Measurements from ENCODE around the gene MYLIP. TPM values are rescaled to one million over a fixed set of nuclear protein-coding genes. Genes with fewer than 3 reads are reported as not detected.

The MYLIP gene
- total and polyA plus RNA-seq, 4 donors: 35.1 to 57.6 (median 50.6) TPM

DNA sequence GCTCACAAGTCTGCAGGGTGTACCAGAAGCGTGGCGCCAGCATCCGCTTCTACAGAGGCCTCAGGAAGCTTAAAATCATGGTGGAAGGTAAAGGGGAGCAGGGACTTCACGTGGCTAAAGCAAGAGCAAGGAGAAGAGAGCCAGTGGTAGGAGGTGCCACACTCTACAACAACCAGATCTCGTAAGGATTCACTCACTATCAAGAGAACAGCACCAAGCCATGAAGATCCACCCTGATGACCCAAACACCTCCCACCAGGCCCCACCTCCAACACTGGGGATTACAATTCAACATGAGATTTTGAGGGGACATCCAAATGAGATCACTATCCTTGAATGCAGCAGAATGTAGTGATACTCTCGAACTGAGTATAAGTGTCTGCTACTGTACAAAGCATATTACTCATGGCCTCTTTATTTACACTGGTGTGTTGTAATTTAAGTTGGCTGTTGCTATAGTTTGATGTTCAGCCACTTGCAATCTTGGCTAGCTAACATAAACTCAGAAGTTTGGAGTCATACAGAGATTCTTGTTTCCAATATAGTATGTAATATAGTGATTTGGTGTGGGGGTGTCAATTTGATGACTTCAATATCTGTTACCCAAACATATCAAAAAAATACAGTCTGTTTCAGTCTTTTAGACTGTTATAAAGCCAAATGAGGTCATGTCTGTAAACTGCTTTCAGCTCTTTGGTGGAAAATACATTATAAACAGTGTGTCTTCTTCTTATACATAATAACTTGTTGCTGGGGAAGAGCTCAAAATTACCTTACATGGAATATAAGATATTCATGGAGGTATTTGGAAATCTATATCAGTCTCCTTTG lies 39.4 kb upstream of the MYLIP start:
- intact Hi-C loops (cut with DNase I): no loop called here
- Histone ChIP-seq H3K9me3 (ENCODE audit: control insufficient read depth, low read length) (no peaks in the 10 kb centered on the region), H3K27me3 (ENCODE audit: control insufficient read depth in 1 of 2, insufficient read depth in 2 of 2, low read length in 1 of 2) (no peaks in the 10 kb centered on the region), H3K4me3 (ENCODE audit: low read length in 2 of 2) (no peak overlapping the region), H3K27ac (ENCODE audit: low read depth in 1 of 2, low read length in 2 of 2) (no peak overlapping the region), H3K4me1 (ENCODE audit: control insufficient read depth in 1 of 2, insufficient read depth in 2 of 2, low read length in 2 of 2) (peaks cover 0 to 2% of the 10 kb centered on the region in 2 donors), H3K36me3 (ENCODE audit: control insufficient read depth in 1 of 2, insufficient read depth in 2 of 2, low read length in 1 of 2) (no peaks in the 10 kb centered on the region)
- 79 to 85% methylated on average over 6 of the region's 6 CpGs for WGBS, 2 donors
- DNase-seq: no peak
- ATAC-seq (ENCODE audit: low FRiP score): no peak

DNA sequence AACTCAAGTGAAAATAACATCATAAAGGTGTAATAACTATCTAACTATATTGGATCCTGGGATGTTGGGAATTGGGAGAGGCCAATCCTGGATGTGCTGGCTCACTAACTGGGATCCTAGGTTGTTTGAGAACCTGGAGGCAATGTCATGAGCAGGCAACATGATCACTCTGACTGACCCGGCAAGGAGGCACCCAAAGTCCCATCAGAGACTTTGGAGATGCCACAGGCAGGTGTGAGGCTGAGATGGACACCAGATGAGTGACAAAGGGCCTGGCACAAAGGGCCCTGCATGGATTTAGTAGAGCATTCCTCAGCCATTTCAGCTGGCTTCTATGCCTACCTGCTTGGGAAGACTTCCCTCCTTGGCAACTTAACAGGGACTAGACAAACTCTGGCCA lies 38.4 kb upstream of the MYLIP start:
- Histone ChIP-seq H3K4me1 (ENCODE audit: control insufficient read depth in 1 of 2, insufficient read depth in 2 of 2, low read length in 2 of 2) (peaks cover 0 to 2% of the 10 kb centered on the region in 2 donors), H3K27ac (ENCODE audit: low read depth in 1 of 2, low read length in 2 of 2) (no peak overlapping the region), H3K9me3 (ENCODE audit: control insufficient read depth, low read length) (no peaks in the 10 kb centered on the region), H3K36me3 (ENCODE audit: control insufficient read depth in 1 of 2, insufficient read depth in 2 of 2, low read length in 1 of 2) (no peaks in the 10 kb centered on the region), H3K4me3 (ENCODE audit: low read length in 2 of 2) (no peak overlapping the region), H3K27me3 (ENCODE audit: control insufficient read depth in 1 of 2, insufficient read depth in 2 of 2, low read length in 1 of 2) (no peaks in the 10 kb centered on the region)
- intact Hi-C loops (cut with DNase I): no loop called here
- 98 to 100% methylated on average over 1 of the region's 1 CpG for WGBS, 2 donors
- DNase-seq (no peak), ATAC-seq (ENCODE audit: low FRiP score) (no peak)

DNA sequence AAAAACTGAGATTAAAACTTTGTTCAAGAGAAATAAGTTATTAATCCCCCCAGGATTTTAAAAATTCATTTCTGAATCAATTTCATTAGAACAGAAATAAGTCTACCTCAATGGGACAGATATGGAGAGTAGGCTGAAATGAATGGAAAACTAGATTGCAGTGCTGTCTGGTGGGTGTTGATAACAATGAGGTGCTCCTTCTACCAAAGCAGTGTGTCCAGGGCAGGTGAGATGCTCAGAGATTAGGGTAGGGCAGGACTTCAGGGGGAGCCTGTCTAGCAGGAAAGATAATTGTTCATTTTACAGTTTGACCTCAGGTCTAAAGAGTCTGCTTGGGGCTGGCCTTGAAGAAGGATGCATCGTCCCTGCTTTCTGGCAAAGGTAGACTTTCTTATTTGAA lies 38.0 kb upstream of the MYLIP start:
- Histone ChIP-seq H3K9me3 (ENCODE audit: control insufficient read depth, low read length) (no peaks in the 10 kb centered on the region), H3K36me3 (ENCODE audit: control insufficient read depth in 1 of 2, insufficient read depth in 2 of 2, low read length in 1 of 2) (no peaks in the 10 kb centered on the region), H3K4me3 (ENCODE audit: low read length in 2 of 2) (no peak overlapping the region), H3K27me3 (ENCODE audit: control insufficient read depth in 1 of 2, insufficient read depth in 2 of 2, low read length in 1 of 2) (no peaks in the 10 kb centered on the region), H3K27ac (ENCODE audit: low read depth in 1 of 2, low read length in 2 of 2) (no peak overlapping the region), H3K4me1 (ENCODE audit: control insufficient read depth in 1 of 2, insufficient read depth in 2 of 2, low read length in 2 of 2) (peaks cover 0 to 2% of the 10 kb centered on the region in 2 donors)
- DNase-seq (no peak), ATAC-seq (ENCODE audit: low FRiP score) (no peak)
- WGBS, 2 donors: 95 to 96% methylated on average over 1 of the region's 1 CpG
- intact Hi-C loops (cut with DNase I): no loop called here

DNA sequence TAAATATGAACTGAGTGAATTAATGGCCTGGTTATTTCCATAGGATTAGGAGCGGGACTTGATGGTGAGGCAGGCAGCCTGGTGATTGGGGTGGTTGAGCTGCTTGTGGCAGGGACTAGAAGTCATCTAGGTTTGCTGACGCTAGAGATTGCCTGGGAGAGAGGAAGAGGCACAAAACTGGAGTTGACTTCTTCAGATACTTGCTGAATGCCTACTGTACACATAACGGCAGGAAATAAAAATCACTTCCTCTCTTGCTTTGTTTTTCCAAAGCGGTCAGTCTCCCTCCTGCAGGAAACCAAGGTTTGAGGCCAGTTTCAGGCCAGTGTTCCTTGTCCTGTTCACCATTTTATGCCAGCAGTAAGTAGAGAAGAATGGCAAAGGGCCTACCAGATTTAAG lies 36.7 kb upstream of the MYLIP start:
- Histone ChIP-seq H3K27me3 (ENCODE audit: control insufficient read depth in 1 of 2, insufficient read depth in 2 of 2, low read length in 1 of 2) (no peaks in the 10 kb centered on the region), H3K27ac (ENCODE audit: low read depth in 1 of 2, low read length in 2 of 2) (no peak overlapping the region), H3K4me1 (ENCODE audit: control insufficient read depth in 1 of 2, insufficient read depth in 2 of 2, low read length in 2 of 2) (peaks cover 0 to 2% of the 10 kb centered on the region in 2 donors), H3K9me3 (ENCODE audit: control insufficient read depth, low read length) (no peaks in the 10 kb centered on the region), H3K36me3 (ENCODE audit: control insufficient read depth in 1 of 2, insufficient read depth in 2 of 2, low read length in 1 of 2) (no peaks in the 10 kb centered on the region), H3K4me3 (ENCODE audit: low read length in 2 of 2) (no peak overlapping the region)
- intact Hi-C loops (cut with DNase I): no loop called here
- ATAC-seq (ENCODE audit: low FRiP score): no peak
- WGBS, 2 donors: 91% methylated on average over 4 of the region's 4 CpGs
- DNase-seq: no peak

DNA sequence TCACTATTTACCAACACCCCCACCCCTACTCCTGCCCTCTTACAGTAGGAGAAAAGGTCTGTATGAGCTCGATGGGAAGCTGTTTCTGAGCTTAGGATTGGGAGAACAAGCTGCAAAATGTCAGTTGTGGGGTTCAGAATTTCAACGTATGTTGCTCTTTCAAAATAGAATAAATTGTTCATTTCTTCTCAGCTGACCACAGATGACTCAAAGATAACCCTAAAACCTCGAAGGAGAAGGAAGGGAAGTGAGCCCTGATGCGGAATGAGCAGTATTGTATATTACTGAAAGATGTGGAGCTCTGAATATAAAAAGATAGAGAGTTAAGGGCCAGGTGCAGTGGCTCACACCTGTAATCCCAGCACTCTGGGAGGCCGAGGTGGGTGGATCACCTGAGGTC lies 35.9 kb upstream of the MYLIP start:
- intact Hi-C loops (cut with DNase I): no loop called here
- H3K27ac ChIP-seq (ENCODE audit: low read depth in 1 of 2, low read length in 2 of 2): no peak overlapping the region
- H3K4me3 ChIP-seq (ENCODE audit: low read length in 2 of 2): no peak overlapping the region
- peaks cover 0 to 2% of the 10 kb centered on the region in 2 donors for H3K4me1 ChIP-seq (ENCODE audit: control insufficient read depth in 1 of 2, insufficient read depth in 2 of 2, low read length in 2 of 2)
- ATAC-seq (ENCODE audit: low FRiP score) (no peak), DNase-seq (no peak)
- WGBS, 2 donors: 88% methylated on average over 5 of the region's 5 CpGs
- H3K27me3 ChIP-seq (ENCODE audit: control insufficient read depth in 1 of 2, insufficient read depth in 2 of 2, low read length in 1 of 2): no peaks in the 10 kb centered on the region
- H3K36me3 ChIP-seq (ENCODE audit: control insufficient read depth in 1 of 2, insufficient read depth in 2 of 2, low read length in 1 of 2): no peaks in the 10 kb centered on the region
- no peaks in the 10 kb centered on the region for H3K9me3 ChIP-seq (ENCODE audit: control insufficient read depth, low read length)

DNA sequence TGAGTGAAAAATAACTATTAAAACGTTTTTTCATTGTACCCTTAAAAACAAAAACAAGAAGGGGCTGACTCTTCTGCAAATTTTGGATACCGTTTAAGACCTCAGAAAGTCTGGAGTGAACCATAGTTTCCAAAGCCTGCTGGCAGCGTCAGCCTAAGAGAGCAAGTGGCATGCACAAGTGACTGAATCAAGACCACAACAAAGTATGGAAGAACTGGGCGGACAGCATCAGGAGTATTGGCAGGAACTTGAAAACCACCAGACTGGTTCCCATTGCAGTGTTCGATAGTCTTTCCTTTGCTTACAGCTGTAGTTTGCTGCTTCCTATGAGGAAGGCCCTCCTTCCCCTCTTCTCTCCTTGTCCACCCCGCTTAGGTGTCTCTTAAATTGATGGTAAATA lies 33.7 kb upstream of the MYLIP start:
- Histone ChIP-seq H3K4me1 (ENCODE audit: control insufficient read depth in 1 of 2, insufficient read depth in 2 of 2, low read length in 2 of 2) (no peaks in the 10 kb centered on the region), H3K36me3 (ENCODE audit: control insufficient read depth in 1 of 2, insufficient read depth in 2 of 2, low read length in 1 of 2) (no peaks in the 10 kb centered on the region), H3K9me3 (ENCODE audit: control insufficient read depth, low read length) (peaks cover 1% of the 10 kb centered on the region), H3K4me3 (ENCODE audit: low read length in 2 of 2) (no peak overlapping the region), H3K27ac (ENCODE audit: low read depth in 1 of 2, low read length in 2 of 2) (no peak overlapping the region), H3K27me3 (ENCODE audit: control insufficient read depth in 1 of 2, insufficient read depth in 2 of 2, low read length in 1 of 2) (no peaks in the 10 kb centered on the region)
- 60 to 61% methylated on average over 6 of the region's 6 CpGs for WGBS, 2 donors
- intact Hi-C loops (cut with DNase I): no loop called here
- ATAC-seq (ENCODE audit: low FRiP score): no peak
- no peak for DNase-seq

DNA sequence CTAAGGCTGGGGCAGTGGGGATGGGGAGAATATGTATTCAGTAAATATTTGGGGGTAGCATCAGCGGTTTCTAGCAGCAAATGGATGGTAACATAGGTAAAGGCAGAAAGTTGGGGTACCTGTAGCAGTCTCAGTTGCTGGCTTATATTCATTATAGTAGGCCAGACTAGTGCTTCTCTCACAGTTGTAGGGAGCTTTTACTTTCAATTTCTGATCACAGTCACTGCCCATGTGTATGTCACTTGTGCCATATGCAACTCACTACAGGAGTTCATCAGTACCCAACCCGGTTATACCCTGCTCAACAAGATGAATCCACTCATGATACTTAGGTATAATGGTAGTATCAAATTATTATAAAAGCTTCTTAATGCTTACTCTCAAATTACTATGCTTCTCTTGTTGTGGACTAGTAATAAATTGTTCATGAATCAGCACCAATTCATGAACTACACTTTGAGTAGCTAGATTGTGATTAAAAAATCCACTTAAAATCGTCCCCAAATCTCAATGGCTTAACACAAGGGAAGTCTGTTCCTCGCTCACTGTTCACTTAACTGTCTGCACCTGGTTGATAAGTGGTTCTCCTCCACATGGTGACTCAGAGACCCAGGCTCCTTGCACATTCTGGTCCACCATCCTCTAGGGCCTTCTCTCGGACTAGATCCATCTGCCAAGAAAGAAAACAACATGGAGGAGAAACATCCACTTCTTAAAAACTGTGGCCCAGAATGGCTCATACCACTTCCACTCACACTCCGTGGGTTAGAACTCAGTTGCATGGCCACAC lies 31.3 kb upstream of the MYLIP start:
- intact Hi-C loops (cut with DNase I): loop anchor here in 1 of 2 donors (2.0 kb wide), 1 partner anchor 75 kb away; no protein-coding TSS in a partner anchor
- no peak overlapping the region for H3K4me3 ChIP-seq (ENCODE audit: low read length in 2 of 2)

DNA sequence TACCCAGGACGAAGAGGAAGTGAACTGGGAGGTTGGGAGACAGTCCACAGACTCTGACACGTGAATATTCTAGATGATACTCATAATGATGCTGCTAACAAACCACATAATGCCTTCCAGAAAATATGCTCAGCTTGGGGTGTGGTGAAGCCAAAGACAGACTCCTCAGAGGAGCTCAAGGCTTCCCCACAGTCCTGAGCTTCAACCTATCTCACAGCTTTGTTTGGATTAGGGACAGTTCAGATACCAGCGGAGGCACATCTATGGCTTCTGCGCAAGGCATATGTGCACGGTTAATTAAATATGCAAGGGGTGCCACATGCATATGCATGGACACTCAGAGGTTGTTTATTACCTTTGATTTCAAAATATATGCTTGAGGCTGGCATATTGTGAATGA lies 30.7 kb upstream of the MYLIP start:
- no peak overlapping the region for H3K27ac ChIP-seq (ENCODE audit: low read depth in 1 of 2, low read length in 2 of 2)
- H3K27me3 ChIP-seq (ENCODE audit: control insufficient read depth in 1 of 2, insufficient read depth in 2 of 2, low read length in 1 of 2): no peaks in the 10 kb centered on the region
- ATAC-seq (ENCODE audit: low FRiP score) (no peak), DNase-seq (no peak)
- H3K9me3 ChIP-seq (ENCODE audit: control insufficient read depth, low read length): peaks cover 1% of the 10 kb centered on the region
- no peaks in the 10 kb centered on the region for H3K36me3 ChIP-seq (ENCODE audit: control insufficient read depth in 1 of 2, insufficient read depth in 2 of 2, low read length in 1 of 2)
- 95 to 96% methylated on average over 5 of the region's 5 CpGs for WGBS, 2 donors
- no peak overlapping the region for H3K4me3 ChIP-seq (ENCODE audit: low read length in 2 of 2)
- intact Hi-C loops (cut with DNase I): loop anchor here in 1 of 2 donors (2.0 kb wide), 1 partner anchor 75 kb away; no protein-coding TSS in a partner anchor
- H3K4me1 ChIP-seq (ENCODE audit: control insufficient read depth in 1 of 2, insufficient read depth in 2 of 2, low read length in 2 of 2): no peaks in the 10 kb centered on the region

More for the DNA sequence above, 31.3 kb upstream of the MYLIP start:
- Histone ChIP-seq H3K27me3 (ENCODE audit: control insufficient read depth in 1 of 2, insufficient read depth in 2 of 2, low read length in 1 of 2) (no peaks in the 10 kb centered on the region), H3K4me1 (ENCODE audit: control insufficient read depth in 1 of 2, insufficient read depth in 2 of 2, low read length in 2 of 2) (no peaks in the 10 kb centered on the region), H3K27ac (ENCODE audit: low read depth in 1 of 2, low read length in 2 of 2) (no peak overlapping the region), H3K9me3 (ENCODE audit: control insufficient read depth, low read length) (peaks cover 1% of the 10 kb centered on the region), H3K36me3 (ENCODE audit: control insufficient read depth in 1 of 2, insufficient read depth in 2 of 2, low read length in 1 of 2) (no peaks in the 10 kb centered on the region)
- 93 to 95% methylated on average over 6 of the region's 6 CpGs for WGBS, 2 donors
- no peak for ATAC-seq (ENCODE audit: low FRiP score)
- no peak for DNase-seq

All from aorta (tissue), 5 donors.